Stomach (tissue), 9 donors: ENCODE results near the gene NAPG. TPM values are rescaled to one million over a fixed set of nuclear protein-coding genes. Genes with fewer than 3 reads are reported as not detected.
"Not testable (repeated sequence)": the region's sequence is repeated elsewhere in the genome, so short reads cannot be mapped to it uniquely, and the experiment has no call there.

ENCODE experiments used
- DNase-seq, 2 donors: peaks; one replicate each; pipeline versions ENCODE4 v3.0.0 to v3.0.0-alpha.2; 2013 to 2019
- H3K27ac ChIP-seq, 5 donors: fragments of 200-600 bp in 4 of 5; sonication (generic) in 4 of 5; one replicate each; pipeline ENCODE4 v1.5.1; 2013 to 2019; ENCODE audit warnings: mild to moderate bottlenecking in 1 of 5, moderate library complexity in 1 of 5
- H3K27me3 ChIP-seq, 3 donors: fragments of 200-600 bp; sonication (generic); one replicate each; pipeline ENCODE4 v1.5.1; 2017 to 2019; ENCODE audit warnings: mixed run types in 1 of 3
- H3K36me3 ChIP-seq, 4 donors: fragments of 200-600 bp; sonication (generic); 1 replicate in 3 of 4; 2 replicates in 1 of 4; pipeline ENCODE4 v1.5.1; 2016 to 2019
- H3K4me1 ChIP-seq, 4 donors: fragments of 200-600 bp; sonication (generic); one replicate each; pipeline ENCODE4 v1.5.1; 2016 to 2019
- H3K4me3 ChIP-seq, 4 donors: fragments of 200-600 bp; sonication (generic) in 3 of 4; one replicate each; pipeline ENCODE4 v1.5.1; 2016 to 2019; ENCODE audit warnings: mild to moderate bottlenecking in 1 of 4
- H3K9me3 ChIP-seq, 4 donors: fragments of 200-600 bp; sonication (generic); one replicate each; pipeline ENCODE4 v1.5.1; 2016 to 2019
- CTCF ChIP-seq, 7 experiments: fragments of 450-650 bp in 4 of 7; fragments of 200-600 bp in 3 of 7; sonication (generic) in 3 of 7; IDR thresholded peaks; one replicate each; pipeline ENCODE4 v1.5.1; 2016 to 2019; ENCODE audit warnings: antibody characterized with exemption in 7 of 7, control low read depth in 2 of 7, mild to moderate bottlenecking in 1 of 7
- EP300 ChIP-seq: sonication (generic); formaldehyde crosslinking; IDR thresholded peaks from one replicate; pipeline ENCODE4 v1.6.1; 2017; ENCODE audit warnings: antibody characterized with exemption
- POLR2A ChIP-seq, 4 donors: fragments of 450-650 bp; IDR thresholded peaks; one replicate each; pipeline ENCODE4 v1.6.1; 2016; ENCODE audit warnings: antibody characterized with exemption in 4 of 4, control low read depth in 2 of 4, mild to moderate bottlenecking in 1 of 4, moderate library complexity in 1 of 4
- POLR2AphosphoS5 ChIP-seq, 3 donors: sonication (generic); formaldehyde crosslinking; IDR thresholded peaks; one replicate each; pipeline ENCODE4 v1.6.1; 2016; ENCODE audit warnings: antibody characterized with exemption in 3 of 3
- WGBS, 5 donors: extraction: QIAGEN DNeasy Blood & Tissue Kit in 3 of 5; methylation state at CpG; one replicate each; pipeline versions ENCODE4 v1.1.5 to v1.1.7; 2013 to 2018; 5-methylcytosine and 5-hydroxymethylcytosine counted together
- intact Hi-C: fragments of 100-400 bp; cut with DNase I; formaldehyde crosslinking; loops from one replicate; pipeline ENCODE4 v1.15.1; 2023; ENCODE audit warnings: low total_unique reads
- polyA plus RNA-seq, 3 donors: library from polyadenylated mRNA; stranded (reverse); fragments of 200-250 nt; gene quantifications; one replicate each; pipeline ENCODE4 v1.2.3, GENCODE V29; 2013
- total RNA-seq, 5 donors: library from RNA; depleted of rRNA; stranded (reverse); fragments of >200 nt; gene quantifications; one replicate each; pipeline versions ENCODE4 v1.1.0 to v1.2.3, GENCODE V29; 2014 to 2016
- donor health status: healthy with polysubstance abuse.
- donor health status: Bipolar disorder and iron deficiency.
- donor health status: healthy.

Gene NAPG
- total and polyA plus RNA-seq, 8 donors = 5.5 to 83.7 (median 17.6) TPM

- no peak overlapping the region for H3K4me3 ChIP-seq
- intact Hi-C loops = no loop called here
- H3K4me1 ChIP-seq = peaks cover 0 to 9% (median 4%) of the 10 kb centered on the region in 4 donors
- peaks cover 45 to 96% (median 89%) of the 10 kb centered on the region in 4 donors for H3K36me3 ChIP-seq
- DNase-seq = no peak
- TF ChIP-seq POLR2AphosphoS5 (IDR thresholded peaks at IDR 0.05) (no peak), CTCF (IDR thresholded peaks at IDR 0.05) (no peak), EP300 (no peak), POLR2A (IDR thresholded peaks at IDR 0.05) (no peak)
- H3K9me3 ChIP-seq = no peaks in the 10 kb centered on the region
- no peaks in the 10 kb centered on the region for H3K27me3 ChIP-seq
- H3K27ac ChIP-seq = no peak overlapping the region
Observed at GRCh38 chr18:10543277-10543676, 17.4 kb downstream of the NAPG start.

GRCh38 chr18:10544093-10544748, 18.4 kb downstream of the NAPG start:
- DNase-seq = no peak
- no peaks in the 10 kb centered on the region for H3K9me3 ChIP-seq
- intact Hi-C loops = no loop called here
- no peak overlapping the region for H3K27ac ChIP-seq
- peaks cover 50 to 98% (median 91%) of the 10 kb centered on the region in 4 donors for H3K36me3 ChIP-seq
- H3K27me3 ChIP-seq = no peaks in the 10 kb centered on the region
- 85 to 94% (median 93%) methylated on average over 9 of the region's 9 CpGs for WGBS, 5 donors
- peaks cover 0 to 9% (median 4%) of the 10 kb centered on the region in 4 donors for H3K4me1 ChIP-seq
- no peak for TF ChIP-seq POLR2AphosphoS5 (IDR thresholded peaks at IDR 0.05)
- TF ChIP-seq EP300 = no peak
- no peak for TF ChIP-seq POLR2A (IDR thresholded peaks at IDR 0.05)
- TF ChIP-seq CTCF (IDR thresholded peaks at IDR 0.05) = no peak
- H3K4me3 ChIP-seq = no peak overlapping the region

GRCh38 chr18:10546557-10547300, 20.9 kb downstream of the NAPG start:
- intact Hi-C loops = no loop called here

GRCh38 chr18:10552226-10552625, 26.4 kb downstream of the NAPG start:
- no peak overlapping the region for H3K4me3 ChIP-seq
- H3K36me3 ChIP-seq = peaks cover 58 to 100% (median 98%) of the 10 kb centered on the region in 4 donors
- H3K27me3 ChIP-seq = no peaks in the 10 kb centered on the region
- TF ChIP-seq EP300 (no peak), POLR2AphosphoS5 (IDR thresholded peaks at IDR 0.05) (no peak), POLR2A (IDR thresholded peaks at IDR 0.05) (no peak), CTCF (IDR thresholded peaks at IDR 0.05) (no peak)
- no peak for DNase-seq
- 69 to 82% (median 80%) methylated on average over 3 of the region's 3 CpGs for WGBS, 5 donors
- no peaks in the 10 kb centered on the region for H3K9me3 ChIP-seq
- H3K4me1 ChIP-seq = no peaks in the 10 kb centered on the region
- intact Hi-C loops = no loop called here
- H3K27ac ChIP-seq = no peak overlapping the region

More at GRCh38 chr18:10546557-10547300, 20.9 kb downstream of the NAPG start:
- no peaks in the 10 kb centered on the region for H3K27me3 ChIP-seq
- no peaks in the 10 kb centered on the region for H3K9me3 ChIP-seq
- no peak for DNase-seq
- peaks cover 0 to 9% (median 4%) of the 10 kb centered on the region in 4 donors for H3K4me1 ChIP-seq
- no peak overlapping the region for H3K4me3 ChIP-seq
- TF ChIP-seq EP300 (no peak), CTCF (IDR thresholded peaks at IDR 0.05) (no peak), POLR2AphosphoS5 (IDR thresholded peaks at IDR 0.05) (no peak), POLR2A (IDR thresholded peaks at IDR 0.05) (no peak)
- H3K27ac ChIP-seq = no peak overlapping the region
- 70 to 77% (median 74%) methylated on average over 7 of the region's 7 CpGs for whole genome bisulfite sequencing, 5 donors
- H3K36me3 ChIP-seq = peaks cover 54 to 98% (median 91%) of the 10 kb centered on the region in 4 donors

- DNase-seq, H3K27me3 ChIP-seq, H3K4me3 ChIP-seq, H3K9me3 ChIP-seq, intact Hi-C loops, H3K27ac ChIP-seq: not testable (repeated sequence)
- Histone ChIP-seq H3K36me3 (peaks cover 29 to 71% (median 68%) of the 10 kb centered on the region in 4 donors), H3K4me1 (peaks cover 7 to 14% (median 12%) of the 10 kb centered on the region in 4 donors)
- WGBS, 5 donors = 93 to 99% (median 96%) methylated on average over 10 of the region's 10 CpGs
Observed at GRCh38 chr18:10556251-10556650, 30.4 kb downstream of the NAPG start.
